Raji (cell line): ENCODE measurements around the gene KHDC1L.

Experiments
- POLR2A ChIP-seq: IDR thresholded peaks from 2 replicates; pipeline ENCODE4 v1.6.1; 2011; ENCODE audit warnings: low read depth, low read length, control low read depth; ENCODE audit not compliant: insufficient read depth

The KHDC1L gene

GRCh38 chr6:73225396-73225795 is at the start of gene KHDC1L:
KHDC1L (minus strand) TSS chr6:73225496; CDS start chr6:73225408, 88 bp downstream.
- TF ChIP-seq POLR2A, result no peak

GRCh38 chr6:73264446-73264845 is 39.1 kb upstream of the KHDC1L start:
- 0 out of 2 replicates have a peak, but pooled peaks have one; percentile 27 for TF ChIP-seq POLR2A

GRCh38 chr6:73263570-73263909 is 38.2 kb upstream of the KHDC1L start:
- no peak for TF ChIP-seq POLR2A

GRCh38 chr6:73262671-73263569 is 37.6 kb upstream of the KHDC1L start, which contains the start of gene KHDC1:
KHDC1 (minus strand) TSS chr6:73263196; CDS start chr6:73242517, 20,679 bp downstream.
- peak; percentile 98 for TF ChIP-seq POLR2A

- no peak for TF ChIP-seq POLR2A
Observed at GRCh38 chr6:73258721-73259120, 33.4 kb upstream of the KHDC1L start.

GRCh38 chr6:73252703-73253102 is 27.4 kb upstream of the KHDC1L start:
- no peak for TF ChIP-seq POLR2A

GRCh38 chr6:73250016-73250415 is 24.7 kb upstream of the KHDC1L start:
- no peak for TF ChIP-seq POLR2A

- TF ChIP-seq POLR2A, result no peak
Observed at GRCh38 chr6:73248192-73248903, 23.1 kb upstream of the KHDC1L start.

GRCh38 chr6:73242001-73242400 is 16.7 kb upstream of the KHDC1L start:
- no peak for TF ChIP-seq POLR2A

GRCh38 chr6:73240730-73241129 is 15.4 kb upstream of the KHDC1L start:
- no peak for TF ChIP-seq POLR2A

- no peak for TF ChIP-seq POLR2A
Observed at GRCh38 chr6:73236144-73236750, 11.0 kb upstream of the KHDC1L start.

GRCh38 chr6:73234733-73235132 is 9.4 kb upstream of the KHDC1L start:
- TF ChIP-seq POLR2A, result no peak

- TF ChIP-seq POLR2A, result no peak
Observed at GRCh38 chr6:73233048-73233447, 7.8 kb upstream of the KHDC1L start.

- no peak for TF ChIP-seq POLR2A
Observed at GRCh38 chr6:73231986-73232391, 6.7 kb upstream of the KHDC1L start.

GRCh38 chr6:73227606-73228255 is 2.4 kb upstream of the KHDC1L start:
- no peak for TF ChIP-seq POLR2A
